ENCODE measurements around the gene LBR.

GRCh38 chr1:225435487-225435886 is 7.6 kb upstream of the LBR start:
- TF ChIP-seq CTCF (IDR thresholded peaks at IDR 0.05) (no peak), POLR2A (IDR thresholded peaks at IDR 0.05) (no peak)

All from thyroid gland (tissue), 4 donors.